DOHH2 (cell line): ENCODE measurements around the gene ERGIC2.

ENCODE experiments used
- H3F3A ChIP-seq: fragments of 200-600 bp; sonication (generic), shearing (Covaris generic); 2 replicates; pipeline ENCODE4 v1.6.0; 2016; ENCODE audit warnings: antibody characterized with exemption, mild to moderate bottlenecking; ENCODE audit not compliant: control insufficient read depth, insufficient read depth
- H3K27ac ChIP-seq: fragments of 200-600 bp; sonication (generic); 2 replicates; pipeline ENCODE4 v1.5.1; 2014; ENCODE audit warnings: low read depth, mild to moderate bottlenecking, low read length, moderate library complexity
- H3K27me3 ChIP-seq: fragments of 200-600 bp; sonication (generic); 2 replicates; pipeline ENCODE4 v1.6.1; 2014; ENCODE audit warnings: mild to moderate bottlenecking, low read length, mixed read lengths; ENCODE audit not compliant: control insufficient read depth
- H3K36me3 ChIP-seq: fragments of 200-600 bp; sonication (generic); 2 replicates; pipeline ENCODE4 v1.6.1; 2014; ENCODE audit warnings: mild to moderate bottlenecking, low read length, moderate library complexity, mixed read lengths; ENCODE audit not compliant: control insufficient read depth
- H3K4me1 ChIP-seq: fragments of 200-600 bp; sonication (generic); 2 replicates; pipeline ENCODE4 v1.6.1; 2014; ENCODE audit warnings: mild to moderate bottlenecking, low read length, mixed read lengths; ENCODE audit not compliant: control insufficient read depth
- H3K4me2 ChIP-seq: fragments of 200-600 bp; sonication (generic); 2 replicates; pipeline ENCODE4 v1.6.0; 2014; ENCODE audit warnings: mild to moderate bottlenecking, low read length, moderate library complexity
- H3K4me3 ChIP-seq: fragments of 200-600 bp; sonication (generic); 2 replicates; pipeline ENCODE4 v1.5.1; 2014; ENCODE audit warnings: mild to moderate bottlenecking, low read length, mixed read lengths
- H3K79me2 ChIP-seq: fragments of 200-600 bp; sonication (generic); 2 replicates; pipeline ENCODE4 v1.6.1; 2014; ENCODE audit warnings: mild to moderate bottlenecking, low read length, mixed read lengths; ENCODE audit not compliant: control insufficient read depth
- H3K9me2 ChIP-seq: fragments of 200-600 bp; sonication (generic); replicated peaks from 2 replicates; pipeline ENCODE4 v1.6.1; 2014; ENCODE audit warnings: mild to moderate bottlenecking, low read length, mixed read lengths; ENCODE audit not compliant: control insufficient read depth
- H3K9me3 ChIP-seq: fragments of 200-600 bp; sonication (generic); 2 replicates; pipeline ENCODE4 v1.6.1; 2014; ENCODE audit warnings: antibody characterized with exemption, low read length, mixed read lengths; ENCODE audit not compliant: control insufficient read depth, insufficient read depth
- H4K20me1 ChIP-seq: fragments of 200-600 bp; sonication (generic); 2 replicates; pipeline ENCODE4 v1.6.0; 2014; ENCODE audit warnings: low read depth, mild to moderate bottlenecking, antibody characterized with exemption, low read length, moderate library complexity; ENCODE audit not compliant: control insufficient read depth, insufficient read depth
- EZH2phosphoT487 ChIP-seq: fragments of 200-600 bp; sonication (generic); IDR thresholded peaks from 2 replicates; pipeline ENCODE4 v1.6.1; 2017; ENCODE audit warnings: borderline replicate concordance, mild to moderate bottlenecking, antibody characterized with exemption, low read length, moderate library complexity, mixed read lengths
- TF ChIP-seq, protein P1 (sequence below): fragments of 200-600 bp; sonication (generic); IDR thresholded peaks from one replicate; pipeline ENCODE4 v1.5.1; 2014; ENCODE audit warnings: antibody characterized with exemption, mild to moderate bottlenecking, low read depth, low read length; ENCODE audit not compliant: poor library complexity, severe bottlenecking

ERGIC2 gene

GRCh38 chr12:29428633-29429032 lies 47.7 kb upstream of the ERGIC2 start:
- no peaks in the 10 kb centered on the region for H3K9me2 ChIP-seq
- no peaks in the 10 kb centered on the region for H3K36me3 ChIP-seq
- H4K20me1 ChIP-seq: no peaks in the 10 kb centered on the region
- H3K79me2 ChIP-seq: no peaks in the 10 kb centered on the region
- no peak overlapping the region for H3K27ac ChIP-seq
- H3K4me1 ChIP-seq: no peaks in the 10 kb centered on the region
- H3K4me3 ChIP-seq: no peak overlapping the region
- no peak overlapping the region for H3K4me2 ChIP-seq
- TF ChIP-seq, protein P1, sequence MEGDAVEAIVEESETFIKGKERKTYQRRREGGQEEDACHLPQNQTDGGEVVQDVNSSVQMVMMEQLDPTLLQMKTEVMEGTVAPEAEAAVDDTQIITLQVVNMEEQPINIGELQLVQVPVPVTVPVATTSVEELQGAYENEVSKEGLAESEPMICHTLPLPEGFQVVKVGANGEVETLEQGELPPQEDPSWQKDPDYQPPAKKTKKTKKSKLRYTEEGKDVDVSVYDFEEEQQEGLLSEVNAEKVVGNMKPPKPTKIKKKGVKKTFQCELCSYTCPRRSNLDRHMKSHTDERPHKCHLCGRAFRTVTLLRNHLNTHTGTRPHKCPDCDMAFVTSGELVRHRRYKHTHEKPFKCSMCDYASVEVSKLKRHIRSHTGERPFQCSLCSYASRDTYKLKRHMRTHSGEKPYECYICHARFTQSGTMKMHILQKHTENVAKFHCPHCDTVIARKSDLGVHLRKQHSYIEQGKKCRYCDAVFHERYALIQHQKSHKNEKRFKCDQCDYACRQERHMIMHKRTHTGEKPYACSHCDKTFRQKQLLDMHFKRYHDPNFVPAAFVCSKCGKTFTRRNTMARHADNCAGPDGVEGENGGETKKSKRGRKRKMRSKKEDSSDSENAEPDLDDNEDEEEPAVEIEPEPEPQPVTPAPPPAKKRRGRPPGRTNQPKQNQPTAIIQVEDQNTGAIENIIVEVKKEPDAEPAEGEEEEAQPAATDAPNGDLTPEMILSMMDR: no peak
- no peak for TF ChIP-seq EZH2phosphoT487
- no peaks in the 10 kb centered on the region for H3K9me3 ChIP-seq
- no peaks in the 10 kb centered on the region for H3F3A ChIP-seq
- H3K27me3 ChIP-seq: no peaks in the 10 kb centered on the region

DNA sequence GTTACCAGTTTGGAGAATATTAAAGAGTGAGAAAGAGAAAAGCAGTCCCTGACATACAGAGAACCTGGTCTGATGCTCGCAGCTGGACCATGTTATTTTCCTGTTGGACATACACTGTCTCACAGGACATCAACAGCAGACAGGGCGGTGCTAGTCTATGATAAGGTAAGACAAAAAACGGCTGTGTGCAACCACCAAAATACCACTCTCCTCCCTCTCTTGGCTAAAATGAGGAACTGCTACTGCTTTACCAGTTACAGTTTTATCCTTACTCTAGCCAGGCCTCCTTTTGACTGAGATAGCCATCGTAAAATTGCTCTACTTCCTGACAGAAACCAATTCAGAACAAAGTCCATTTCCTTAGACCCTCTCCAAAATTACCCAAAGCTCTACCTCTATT lies 47.0 kb upstream of the ERGIC2 start:
- Histone ChIP-seq H3K4me1 (no peaks in the 10 kb centered on the region), H3K27me3 (no peaks in the 10 kb centered on the region), H3K4me2 (no peak overlapping the region), H3K9me3 (no peaks in the 10 kb centered on the region), H3K27ac (no peak overlapping the region), H3K4me3 (no peak overlapping the region), H3F3A (no peaks in the 10 kb centered on the region), H3K79me2 (no peaks in the 10 kb centered on the region), H3K36me3 (no peaks in the 10 kb centered on the region), H3K9me2 (no peaks in the 10 kb centered on the region), H4K20me1 (no peaks in the 10 kb centered on the region)
- TF ChIP-seq, protein P1: peak; percentile 19
- no peak for TF ChIP-seq EZH2phosphoT487

GRCh38 chr12:29426498-29426897 lies 45.5 kb upstream of the ERGIC2 start:
- no peak for TF ChIP-seq EZH2phosphoT487
- TF ChIP-seq, protein P1: no peak
- Histone ChIP-seq H3K36me3 (no peaks in the 10 kb centered on the region), H3K9me3 (no peaks in the 10 kb centered on the region), H3K27me3 (no peaks in the 10 kb centered on the region), H4K20me1 (no peaks in the 10 kb centered on the region), H3K9me2 (no peaks in the 10 kb centered on the region), H3K27ac (no peak overlapping the region), H3K4me2 (no peak overlapping the region), H3F3A (no peaks in the 10 kb centered on the region), H3K4me3 (no peak overlapping the region), H3K79me2 (no peaks in the 10 kb centered on the region), H3K4me1 (no peaks in the 10 kb centered on the region)

DNA sequence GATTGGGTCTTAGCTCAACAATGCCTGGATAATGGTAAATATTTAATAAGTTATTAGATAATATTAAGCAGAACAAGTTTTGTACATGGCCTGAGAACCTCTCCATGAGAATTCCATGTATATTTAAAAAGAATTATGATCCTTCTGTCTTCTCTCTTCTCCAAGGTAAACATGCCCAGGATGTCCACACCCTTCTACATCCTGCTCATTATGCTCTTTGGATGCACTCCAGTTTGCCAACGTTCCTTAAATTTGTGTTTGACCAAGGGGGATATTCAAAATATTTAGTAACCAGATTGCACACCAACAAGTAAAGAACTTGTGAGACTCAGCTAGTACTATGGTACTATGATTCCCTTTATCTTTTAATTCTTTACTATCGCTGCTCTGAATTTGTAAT lies 44.8 kb upstream of the ERGIC2 start:
- no peaks in the 10 kb centered on the region for H4K20me1 ChIP-seq
- H3K36me3 ChIP-seq: no peaks in the 10 kb centered on the region
- H3F3A ChIP-seq: no peaks in the 10 kb centered on the region
- no peaks in the 10 kb centered on the region for H3K9me2 ChIP-seq
- H3K27ac ChIP-seq: no peak overlapping the region
- H3K79me2 ChIP-seq: no peaks in the 10 kb centered on the region
- H3K4me1 ChIP-seq: no peaks in the 10 kb centered on the region
- H3K9me3 ChIP-seq: no peaks in the 10 kb centered on the region
- TF ChIP-seq, protein P1: no peak
- TF ChIP-seq EZH2phosphoT487: no peak
- H3K4me3 ChIP-seq: no peak overlapping the region
- no peak overlapping the region for H3K4me2 ChIP-seq
- H3K27me3 ChIP-seq: no peaks in the 10 kb centered on the region
